ENCODE data around the gene LHX8. TPM values are rescaled to one million over a fixed set of nuclear protein-coding genes. Genes with fewer than 3 reads are reported as not detected.

LHX8 gene
- total RNA-seq, 2 experiments from 2014 or later: not detected

- no peak for ATAC-seq
- Mint-ChIP-seq H3K27me3 (peaks cover 80% of the 10 kb centered on the region), H3K9me3 (ENCODE audit: low read depth) (peaks cover 5% of the 10 kb centered on the region), H3K4me1 (no peaks in the 10 kb centered on the region), H3K27ac (no peak overlapping the region), H3K36me3 (peaks cover 3% of the 10 kb centered on the region), H3K4me3 (no peak overlapping the region)
- CTCF ChIA-PET: no interaction called here
- DNase-seq: no peak
Measured at GRCh38 chr1:75127916-75128717, 6.1 kb upstream of the LHX8 start.

GRCh38 chr1:75129660-75129982 lies 4.6 kb upstream of the LHX8 start:
- Mint-ChIP-seq H3K4me3 (no peak overlapping the region), H3K36me3 (peaks cover 3% of the 10 kb centered on the region), H3K9me3 (ENCODE audit: low read depth) (peaks cover 5% of the 10 kb centered on the region), H3K4me1 (peaks cover 3% of the 10 kb centered on the region), H3K27me3 (peaks cover 94% of the 10 kb centered on the region), H3K27ac (no peak overlapping the region)
- no peak for ATAC-seq
- DNase-seq: no peak
- CTCF ChIA-PET: no interaction called here

GRCh38 chr1:75129983-75130789 lies 4.0 kb upstream of the LHX8 start:
- Mint-ChIP-seq H3K9me3 (ENCODE audit: low read depth) (peaks cover 5% of the 10 kb centered on the region), H3K27me3 (peaks cover 94% of the 10 kb centered on the region), H3K4me3 (no peak overlapping the region), H3K27ac (peak overlapping the region; percentile 7), H3K36me3 (peaks cover 4% of the 10 kb centered on the region), H3K4me1 (peaks cover 8% of the 10 kb centered on the region)
- ATAC-seq: no peak
- DNase-seq: no peak
- CTCF ChIA-PET: no interaction called here

- Mint-ChIP-seq H3K36me3 (peaks cover 4% of the 10 kb centered on the region), H3K27me3 (peaks cover 95% of the 10 kb centered on the region), H3K27ac (peak overlapping the region; percentile 52), H3K4me1 (peaks cover 11% of the 10 kb centered on the region), H3K9me3 (ENCODE audit: low read depth) (peaks cover 5% of the 10 kb centered on the region), H3K4me3 (no peak overlapping the region)
- DNase-seq: no peak
- no peak for ATAC-seq
- CTCF ChIA-PET: no interaction called here
Measured at GRCh38 chr1:75130865-75131564, 3.2 kb upstream of the LHX8 start.

- Mint-ChIP-seq H3K36me3 (peaks cover 4% of the 10 kb centered on the region), H3K27me3 (peaks cover 97% of the 10 kb centered on the region), H3K9me3 (ENCODE audit: low read depth) (peaks cover 5% of the 10 kb centered on the region), H3K4me1 (peaks cover 11% of the 10 kb centered on the region), H3K4me3 (no peak overlapping the region), H3K27ac (no peak overlapping the region)
- CTCF ChIA-PET: no interaction called here
- DNase-seq: no peak
- ATAC-seq: no peak
Measured at GRCh38 chr1:75131565-75132241, 2.5 kb upstream of the LHX8 start.

GRCh38 chr1:75132242-75132811 lies 1.9 kb upstream of the LHX8 start:
- Mint-ChIP-seq H3K27me3 (peaks cover 95% of the 10 kb centered on the region), H3K27ac (peak overlapping the region; percentile 16), H3K4me1 (peaks cover 11% of the 10 kb centered on the region), H3K36me3 (peaks cover 4% of the 10 kb centered on the region), H3K4me3 (no peak overlapping the region), H3K9me3 (ENCODE audit: low read depth) (peaks cover 5% of the 10 kb centered on the region)
- DNase-seq (no peak), ATAC-seq (no peak)
- CTCF ChIA-PET: no interaction called here

- peak overlapping the region; percentile 20 for H3K27ac Mint-ChIP-seq
- ATAC-seq: no peak
- no peak overlapping the region for H3K4me3 Mint-ChIP-seq
- CTCF ChIA-PET: interaction anchor here (1.1 to 1.3 kb wide), 2 partner anchors 13 to 101 kb away, joined by 3 read pairs; no protein-coding TSS in a partner anchor
- H3K27me3 Mint-ChIP-seq: peaks cover 95% of the 10 kb centered on the region
- DNase-seq: no peak
- peaks cover 11% of the 10 kb centered on the region for H3K4me1 Mint-ChIP-seq
- H3K9me3 Mint-ChIP-seq (ENCODE audit: low read depth): peaks cover 2% of the 10 kb centered on the region
- H3K36me3 Mint-ChIP-seq: peaks cover 4% of the 10 kb centered on the region
Measured at GRCh38 chr1:75132812-75133619, 1.2 kb upstream of the LHX8 start.

GRCh38 chr1:75134647-75135572 lies 722 bp downstream of the LHX8 start:
- Mint-ChIP-seq H3K27ac (peak overlapping the region; percentile 65), H3K9me3 (ENCODE audit: low read depth) (no peaks in the 10 kb centered on the region), H3K36me3 (peaks cover 4% of the 10 kb centered on the region), H3K4me3 (peak overlapping the region; percentile 69), H3K4me1 (peaks cover 11% of the 10 kb centered on the region), H3K27me3 (peaks cover 86% of the 10 kb centered on the region)
- DNase-seq (no peak), ATAC-seq (no peak)
- CTCF ChIA-PET: interaction anchor here (0.8 kb wide), 1 partner anchor 363 kb away, joined by 3 read pairs; no protein-coding TSS in a partner anchor

GRCh38 chr1:75135573-75136194 lies 1.5 kb downstream of the LHX8 start:
- peaks cover 78% of the 10 kb centered on the region for H3K27me3 Mint-ChIP-seq
- H3K27ac Mint-ChIP-seq: peak overlapping the region; percentile 18
- H3K4me1 Mint-ChIP-seq: peaks cover 11% of the 10 kb centered on the region
- DNase-seq (no peak), ATAC-seq (no peak)
- H3K36me3 Mint-ChIP-seq: peaks cover 4% of the 10 kb centered on the region
- peak overlapping the region; percentile 69 for H3K4me3 Mint-ChIP-seq
- CTCF ChIA-PET: interaction anchor here (0.8 kb wide), 1 partner anchor 363 kb away, joined by 3 read pairs; no protein-coding TSS in a partner anchor
- no peaks in the 10 kb centered on the region for H3K9me3 Mint-ChIP-seq (ENCODE audit: low read depth)

GRCh38 chr1:75136195-75136815 lies 2.1 kb downstream of the LHX8 start:
- peaks cover 72% of the 10 kb centered on the region for H3K27me3 Mint-ChIP-seq
- no peak overlapping the region for H3K27ac Mint-ChIP-seq
- no peak for DNase-seq
- CTCF ChIA-PET: interaction anchor here (0.8 kb wide), 1 partner anchor 364 kb away, joined by 3 read pairs; no protein-coding TSS in a partner anchor
- no peak for ATAC-seq
- H3K4me1 Mint-ChIP-seq: peaks cover 11% of the 10 kb centered on the region
- no peaks in the 10 kb centered on the region for H3K9me3 Mint-ChIP-seq (ENCODE audit: low read depth)
- no peak overlapping the region for H3K4me3 Mint-ChIP-seq
- H3K36me3 Mint-ChIP-seq: peaks cover 4% of the 10 kb centered on the region
